ENCODE data around the gene SOX14. TPM values are rescaled to one million over a fixed set of nuclear protein-coding genes. Genes with fewer than 3 reads are reported as not detected.

Gene SOX14
- polyA plus RNA-seq, 1 donor from 2014 or later = not detected

DNA sequence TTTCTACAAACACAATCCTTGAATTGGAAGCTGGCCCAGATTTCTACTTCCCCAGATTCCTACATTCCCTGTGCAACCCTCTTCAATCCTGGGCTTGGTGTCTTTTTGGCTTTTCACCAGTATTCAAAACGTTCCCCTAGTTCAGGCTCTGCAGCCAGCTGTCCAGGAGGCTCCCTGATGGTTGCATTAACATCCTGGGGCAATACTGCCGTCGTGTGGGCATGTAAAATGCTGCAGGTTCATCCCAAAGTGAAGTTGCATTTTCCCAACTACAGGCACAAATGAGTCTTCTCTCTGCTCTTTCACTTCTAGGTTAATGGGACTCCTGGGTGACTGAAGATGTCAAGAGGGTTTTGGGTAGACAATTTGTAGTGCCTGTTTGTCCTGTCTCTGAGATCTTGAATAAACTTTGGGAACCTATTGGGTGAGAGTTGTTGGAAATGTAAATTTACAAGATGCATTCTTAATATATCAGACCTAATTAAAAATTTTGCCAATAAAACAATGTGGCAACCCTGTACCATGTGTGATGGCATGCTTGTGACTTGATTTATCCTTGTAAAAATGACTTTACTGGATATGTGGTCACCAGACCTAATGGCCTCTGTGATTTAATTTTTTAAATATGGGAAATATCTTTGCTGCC lies 28.6 kb downstream of the SOX14 start:
- H3K27me3 ChIP-seq (ENCODE audit: insufficient read depth, low read depth, low read length) = no peaks in the 10 kb centered on the region
- no peaks in the 10 kb centered on the region for H3K79me2 ChIP-seq (replicated peaks; ENCODE audit: insufficient read depth, low read length)
- TF ChIP-seq, protein P1, sequence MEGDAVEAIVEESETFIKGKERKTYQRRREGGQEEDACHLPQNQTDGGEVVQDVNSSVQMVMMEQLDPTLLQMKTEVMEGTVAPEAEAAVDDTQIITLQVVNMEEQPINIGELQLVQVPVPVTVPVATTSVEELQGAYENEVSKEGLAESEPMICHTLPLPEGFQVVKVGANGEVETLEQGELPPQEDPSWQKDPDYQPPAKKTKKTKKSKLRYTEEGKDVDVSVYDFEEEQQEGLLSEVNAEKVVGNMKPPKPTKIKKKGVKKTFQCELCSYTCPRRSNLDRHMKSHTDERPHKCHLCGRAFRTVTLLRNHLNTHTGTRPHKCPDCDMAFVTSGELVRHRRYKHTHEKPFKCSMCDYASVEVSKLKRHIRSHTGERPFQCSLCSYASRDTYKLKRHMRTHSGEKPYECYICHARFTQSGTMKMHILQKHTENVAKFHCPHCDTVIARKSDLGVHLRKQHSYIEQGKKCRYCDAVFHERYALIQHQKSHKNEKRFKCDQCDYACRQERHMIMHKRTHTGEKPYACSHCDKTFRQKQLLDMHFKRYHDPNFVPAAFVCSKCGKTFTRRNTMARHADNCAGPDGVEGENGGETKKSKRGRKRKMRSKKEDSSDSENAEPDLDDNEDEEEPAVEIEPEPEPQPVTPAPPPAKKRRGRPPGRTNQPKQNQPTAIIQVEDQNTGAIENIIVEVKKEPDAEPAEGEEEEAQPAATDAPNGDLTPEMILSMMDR (IDR thresholded peaks at IDR 0.05; ENCODE audit: poor library complexity, severe bottlenecking) = peak; percentile 27
- TF ChIP-seq POLR2AphosphoS5 (IDR thresholded peaks at IDR 0.05) (no peak), RAD21 (conservative IDR thresholded peaks at IDR 0.05) (peak; percentile 28)

DNA sequence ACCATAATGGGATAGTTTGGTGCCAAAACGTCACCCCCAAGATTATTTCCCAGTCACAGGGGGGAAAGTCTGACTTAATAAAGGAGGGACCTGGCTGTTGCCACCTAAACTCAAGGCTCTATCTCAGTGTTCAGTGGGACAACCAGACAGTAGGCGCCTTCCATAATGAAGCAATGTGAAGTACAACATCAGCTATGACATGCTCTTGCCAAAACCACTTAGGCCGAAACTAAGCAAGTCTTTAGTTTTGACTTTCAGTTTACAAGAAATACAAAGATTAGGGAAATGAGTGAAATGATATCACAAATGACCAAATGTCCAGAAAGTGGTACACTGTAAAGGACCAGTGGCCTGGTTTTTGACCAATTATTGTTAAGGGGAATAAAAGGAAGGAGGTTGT lies 32.9 kb downstream of the SOX14 start:
- Histone ChIP-seq H4K20me1 (ENCODE audit: insufficient read depth) (no peaks in the 10 kb centered on the region), H3K27me3 (ENCODE audit: insufficient read depth, low read depth, low read length) (no peaks in the 10 kb centered on the region), H2AFZ (ENCODE audit: low read depth, low read length) (no peak overlapping the region), H3K9me3 (ENCODE audit: low read length) (no peaks in the 10 kb centered on the region), H3K36me3 (ENCODE audit: insufficient read depth, low read length) (no peaks in the 10 kb centered on the region), H3K79me2 (replicated peaks; ENCODE audit: insufficient read depth, low read length) (no peaks in the 10 kb centered on the region), H3K9me2 (ENCODE audit: insufficient read depth, low read length) (no peaks in the 10 kb centered on the region), H3K4me3 (ENCODE audit: low read length) (no peak overlapping the region), H3K27ac (ENCODE audit: low read length) (no peak overlapping the region), H3K9ac (ENCODE audit: low read length) (no peak overlapping the region), H3K4me2 (ENCODE audit: low read length) (no peak overlapping the region), H3F3A (ENCODE audit: insufficient read depth, low read length, poor library complexity, severe bottlenecking) (no peaks in the 10 kb centered on the region)
- TF ChIP-seq TAF1 (IDR thresholded peaks at IDR 0.05; ENCODE audit: low read depth) (no peak), EZH2 (IDR thresholded peaks at IDR 0.05; ENCODE audit: borderline replicate concordance, insufficient read depth, low read length, poor library complexity, severe bottlenecking) (no peak)

More for the DNA sequence above, 28.6 kb downstream of the SOX14 start:
- Histone ChIP-seq H3K9me2 (ENCODE audit: insufficient read depth, low read length) (no peaks in the 10 kb centered on the region), H3K4me2 (ENCODE audit: low read length) (no peak overlapping the region), H3K36me3 (ENCODE audit: insufficient read depth, low read length) (no peaks in the 10 kb centered on the region), H3K4me3 (ENCODE audit: low read length) (no peak overlapping the region), H3K27ac (ENCODE audit: low read length) (no peak overlapping the region), H2AFZ (ENCODE audit: low read depth, low read length) (no peak overlapping the region), H4K20me1 (ENCODE audit: insufficient read depth) (no peaks in the 10 kb centered on the region), H3K9ac (ENCODE audit: low read length) (no peak overlapping the region), H3K9me3 (ENCODE audit: low read length) (no peaks in the 10 kb centered on the region), H3F3A (ENCODE audit: insufficient read depth, low read length, poor library complexity, severe bottlenecking) (no peaks in the 10 kb centered on the region)

DNA sequence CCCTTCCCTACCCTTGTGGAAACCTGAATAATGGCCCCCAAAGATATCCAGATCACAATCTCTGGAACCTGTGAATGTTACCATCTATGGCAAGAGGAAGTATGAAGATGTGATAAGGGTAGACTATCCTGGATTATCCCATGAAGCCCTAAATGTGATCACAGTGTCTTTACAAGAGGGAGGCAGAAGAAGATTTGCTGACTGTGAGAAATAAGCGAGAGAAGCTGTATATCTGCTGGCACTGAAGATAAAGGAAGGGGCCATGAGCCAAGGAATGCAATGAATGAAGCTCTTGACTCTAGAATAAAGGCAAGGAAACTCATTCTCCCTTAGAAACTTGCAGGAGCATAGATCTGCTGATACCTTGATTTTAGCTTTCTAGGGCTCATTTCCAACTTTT lies 39.1 kb downstream of the SOX14 start:
- TF ChIP-seq MXI1 (conservative IDR thresholded peaks at IDR 0.05; ENCODE audit: poor library complexity, severe bottlenecking) = no peak
- Histone ChIP-seq H2AFZ (ENCODE audit: low read depth, low read length) (no peak overlapping the region), H3K27me3 (ENCODE audit: insufficient read depth, low read depth, low read length) (no peaks in the 10 kb centered on the region), H4K20me1 (ENCODE audit: insufficient read depth) (no peaks in the 10 kb centered on the region), H3K36me3 (ENCODE audit: insufficient read depth, low read length) (no peaks in the 10 kb centered on the region), H3K9me2 (ENCODE audit: insufficient read depth, low read length) (no peaks in the 10 kb centered on the region), H3K9me3 (ENCODE audit: low read length) (peaks cover 6% of the 10 kb centered on the region), H3K27ac (ENCODE audit: low read length) (no peak overlapping the region), H3F3A (ENCODE audit: insufficient read depth, low read length, poor library complexity, severe bottlenecking) (no peaks in the 10 kb centered on the region), H3K4me2 (ENCODE audit: low read length) (no peak overlapping the region), H3K9ac (ENCODE audit: low read length) (no peak overlapping the region), H3K4me3 (ENCODE audit: low read length) (no peak overlapping the region), H3K79me2 (replicated peaks; ENCODE audit: insufficient read depth, low read length) (no peaks in the 10 kb centered on the region)

DNA sequence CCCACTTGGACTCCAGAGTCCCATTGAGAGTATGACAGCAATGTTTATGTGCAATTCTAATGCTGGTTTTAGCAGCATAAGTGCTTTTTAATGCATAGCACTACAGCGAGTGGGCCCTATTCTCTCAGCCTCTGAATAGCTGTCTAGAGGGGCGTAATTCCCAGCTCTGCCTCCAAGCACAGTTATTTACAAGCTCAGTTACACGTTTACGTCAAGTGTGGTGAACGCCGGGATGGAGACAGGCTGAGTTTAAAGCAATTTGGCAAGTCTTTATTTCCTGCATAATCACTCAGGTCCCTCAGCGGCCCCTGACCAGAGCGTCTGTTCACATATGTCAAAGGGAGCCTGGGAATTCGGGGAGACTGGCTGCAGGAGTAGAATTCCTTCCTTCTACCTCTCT lies 43.9 kb downstream of the SOX14 start:
- Histone ChIP-seq H3K27ac (ENCODE audit: low read length) (no peak overlapping the region), H3K9ac (ENCODE audit: low read length) (no peak overlapping the region), H4K20me1 (ENCODE audit: insufficient read depth) (no peaks in the 10 kb centered on the region), H2AFZ (ENCODE audit: low read depth, low read length) (peak overlapping the region; percentile 13), H3K4me3 (ENCODE audit: low read length) (no peak overlapping the region), H3K27me3 (ENCODE audit: insufficient read depth, low read depth, low read length) (no peaks in the 10 kb centered on the region), H3K4me2 (ENCODE audit: low read length) (no peak overlapping the region), H3K36me3 (ENCODE audit: insufficient read depth, low read length) (no peaks in the 10 kb centered on the region), H3F3A (ENCODE audit: insufficient read depth, low read length, poor library complexity, severe bottlenecking) (no peaks in the 10 kb centered on the region), H3K9me2 (ENCODE audit: insufficient read depth, low read length) (no peaks in the 10 kb centered on the region), H3K9me3 (ENCODE audit: low read length) (peaks cover 5% of the 10 kb centered on the region), H3K79me2 (replicated peaks; ENCODE audit: insufficient read depth, low read length) (no peaks in the 10 kb centered on the region)
- TF ChIP-seq RAD21 (conservative IDR thresholded peaks at IDR 0.05) (no peak), EZH2 (IDR thresholded peaks at IDR 0.05; ENCODE audit: borderline replicate concordance, insufficient read depth, low read length, poor library complexity, severe bottlenecking) (no peak), EP300 (conservative IDR thresholded peaks at IDR 0.05; ENCODE audit: poor library complexity, severe bottlenecking) (peak; percentile 13), MXI1 (conservative IDR thresholded peaks at IDR 0.05; ENCODE audit: poor library complexity, severe bottlenecking) (no peak), POLR2AphosphoS5 (IDR thresholded peaks at IDR 0.05) (peak; percentile 74), TAF1 (IDR thresholded peaks at IDR 0.05; ENCODE audit: low read depth) (no peak), REST (IDR thresholded peaks at IDR 0.05; ENCODE audit: borderline replicate concordance) (no peak), SMC3 (conservative IDR thresholded peaks at IDR 0.05; ENCODE audit: poor library complexity) (no peak)
- TF ChIP-seq, protein P1 (IDR thresholded peaks at IDR 0.05; ENCODE audit: poor library complexity, severe bottlenecking) = no peak
